Measurements from ENCODE around the gene PFDN4.
"Not testable (repeated sequence)": the region's sequence is repeated elsewhere in the genome, so short reads cannot be mapped to it uniquely, and the experiment has no call there.

PFDN4 gene

DNA sequence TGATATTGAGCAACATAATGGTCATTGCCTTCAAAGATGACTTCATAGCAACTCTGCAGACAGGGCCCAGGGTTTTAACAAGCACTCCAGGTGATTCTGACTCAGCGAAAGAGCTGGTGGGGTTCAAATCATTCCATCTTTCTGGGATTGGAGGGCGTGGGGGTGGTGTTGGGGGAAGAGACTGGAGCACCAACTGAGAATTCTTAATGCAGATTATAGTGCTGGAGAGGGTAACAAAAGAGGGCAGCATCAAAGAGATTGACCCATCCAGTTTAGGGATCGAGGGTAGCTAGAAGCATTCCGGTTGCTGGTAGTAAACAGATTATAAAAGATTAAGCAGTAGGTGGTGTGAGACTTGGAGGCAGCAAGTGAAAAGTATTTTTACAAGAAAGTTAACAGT, 15.9 kb downstream of the PFDN4 start:
- no peak for DNase-seq (ENCODE audit: low spot score)

DNA sequence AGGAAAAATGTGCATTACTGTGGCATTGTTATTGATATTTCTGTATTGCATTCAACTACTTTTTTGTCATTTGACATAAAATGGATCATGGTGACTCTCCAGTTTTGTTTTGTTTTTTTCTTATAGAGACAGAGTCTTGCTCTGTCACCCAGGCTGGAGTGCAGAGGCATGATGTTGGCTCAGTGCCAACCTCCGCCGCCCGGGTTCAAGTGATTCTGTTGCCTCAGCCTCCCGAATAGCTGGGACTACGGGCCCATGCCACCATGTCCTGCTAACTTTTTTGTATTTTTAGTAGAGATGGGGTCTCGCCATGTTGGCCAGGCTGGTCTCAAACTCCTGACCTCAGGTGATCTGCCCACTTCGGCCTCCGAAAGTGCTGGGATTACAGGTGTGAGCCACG, 16.8 kb downstream of the PFDN4 start:
- not testable (repeated sequence) for DNase-seq (ENCODE audit: low spot score)

GRCh38 chr20:54227241-54227640, 19.4 kb downstream of the PFDN4 start:
- DNase-seq (ENCODE audit: low spot score): no peak

DNA sequence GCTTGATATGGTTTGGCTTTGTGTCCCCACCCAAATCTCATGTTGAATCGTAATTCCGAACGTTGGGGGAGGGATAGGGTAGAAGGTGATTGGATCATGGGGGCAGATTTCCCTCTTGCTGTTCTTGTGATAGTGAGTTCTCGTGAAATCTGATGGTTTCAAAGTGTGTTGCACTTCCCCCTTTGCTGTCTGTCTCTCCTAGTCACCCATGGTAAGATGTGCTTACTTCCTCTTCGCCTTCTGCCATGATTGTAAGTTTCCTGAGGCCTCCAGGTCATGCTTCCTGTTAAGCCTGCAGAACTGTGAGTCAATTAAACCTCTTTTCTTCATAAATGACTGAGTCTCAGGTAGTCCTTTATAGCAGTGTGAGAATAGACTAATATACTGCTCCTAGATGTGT, 19.9 kb downstream of the PFDN4 start:
- DNase-seq (ENCODE audit: low spot score): no peak

DNA sequence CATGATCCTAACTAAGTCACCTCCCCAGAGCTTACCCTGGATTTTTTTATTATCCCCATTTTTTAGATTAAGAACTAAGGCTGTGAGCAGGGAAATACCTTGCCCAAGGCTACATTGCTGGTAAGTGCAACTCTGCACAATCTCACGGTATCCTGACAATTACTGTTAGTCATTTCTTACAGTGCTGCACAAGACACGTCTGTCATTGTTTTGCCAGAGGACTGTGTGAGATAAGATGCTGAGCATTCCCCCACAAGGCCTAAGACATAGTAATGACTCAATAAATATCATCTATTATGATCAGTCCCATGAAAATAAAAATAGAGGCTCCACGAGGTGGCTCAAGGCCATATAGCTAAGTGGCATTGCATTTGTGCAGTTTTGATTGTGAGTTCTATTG, 21.0 kb downstream of the PFDN4 start:
- DNase-seq (ENCODE audit: low spot score): no peak

- no peak for DNase-seq (ENCODE audit: low spot score)
Measured at GRCh38 chr20:54229566-54230160, 21.8 kb downstream of the PFDN4 start.

DNA sequence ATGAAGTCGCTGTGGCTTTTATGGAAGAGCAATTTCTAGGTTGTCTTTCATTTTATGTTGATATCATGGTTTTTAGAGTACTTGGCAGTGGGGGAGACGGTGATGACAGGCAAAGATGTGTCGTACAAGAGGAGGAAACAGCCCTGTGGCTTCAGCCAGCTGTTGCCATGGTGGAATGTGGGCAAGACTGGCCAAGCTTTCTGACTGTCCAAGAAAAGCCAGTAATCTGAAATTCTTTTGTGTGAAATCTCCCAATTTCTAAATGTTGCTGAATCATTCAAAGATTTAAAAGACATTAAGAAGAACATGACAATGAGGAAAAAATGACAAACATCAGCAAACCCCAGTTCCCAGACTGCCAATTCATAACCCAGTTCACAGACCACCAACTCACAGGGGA, 23.1 kb downstream of the PFDN4 start:
- no peak for DNase-seq (ENCODE audit: low spot score)

DNA sequence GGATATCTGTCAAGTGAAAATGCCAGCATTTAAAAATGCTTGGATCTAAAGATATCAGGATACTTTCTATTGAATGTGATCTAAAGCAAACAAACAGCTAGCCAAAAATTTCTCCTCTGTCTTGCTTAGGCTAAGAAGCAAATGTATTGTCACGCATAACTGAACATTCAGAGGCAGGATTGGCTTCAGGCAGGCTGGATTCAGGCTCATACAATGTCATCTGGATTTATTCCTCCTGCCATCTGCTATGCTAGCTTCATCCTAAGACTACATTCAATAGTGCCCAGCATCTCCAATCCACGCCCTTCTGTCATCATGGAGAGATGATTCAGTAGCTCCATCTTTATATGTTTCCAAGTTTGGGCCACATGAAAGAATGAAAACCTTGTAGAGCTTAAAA, 27.1 kb downstream of the PFDN4 start:
- DNase-seq (ENCODE audit: low spot score): no peak

DNA sequence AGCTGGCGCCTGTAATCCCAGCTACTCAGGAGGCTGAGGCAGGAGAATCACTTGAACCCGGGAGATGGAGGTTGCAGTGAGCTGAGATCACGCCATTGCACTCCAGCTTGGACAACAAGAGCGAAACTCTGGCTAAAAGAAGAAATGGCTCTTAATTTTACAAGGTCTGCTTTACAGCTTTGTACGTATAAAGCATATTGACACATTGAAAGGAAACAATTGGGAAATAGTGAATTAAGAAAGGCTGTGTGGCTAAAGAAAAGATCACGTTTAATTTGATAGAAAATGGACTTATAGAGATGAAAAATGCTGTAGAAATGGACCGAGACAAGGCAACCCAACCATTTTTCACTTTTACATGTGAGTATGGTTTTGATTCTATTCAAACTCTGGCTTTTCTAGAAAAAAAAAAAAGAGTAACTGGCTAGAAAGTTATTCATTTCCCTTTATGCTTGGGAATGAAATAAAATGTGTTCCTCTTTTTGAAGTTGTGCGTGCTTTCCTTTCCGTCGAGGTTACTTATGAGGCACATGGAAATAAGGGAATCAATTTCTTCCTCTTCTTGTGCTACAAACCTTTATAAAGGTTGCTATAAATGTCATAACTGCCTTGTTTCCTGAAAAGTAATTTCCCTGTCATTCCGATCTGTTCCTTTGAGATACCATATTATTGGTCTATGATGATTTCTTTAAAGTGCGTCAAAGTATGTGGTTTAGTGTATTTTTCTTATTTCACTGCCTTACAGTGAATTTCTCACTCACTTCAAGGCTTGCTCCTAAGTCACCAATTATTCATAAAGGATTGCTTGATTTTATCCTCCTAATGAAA, 29.4 kb downstream of the PFDN4 start:
- DNase-seq (ENCODE audit: low spot score): no peak

DNA sequence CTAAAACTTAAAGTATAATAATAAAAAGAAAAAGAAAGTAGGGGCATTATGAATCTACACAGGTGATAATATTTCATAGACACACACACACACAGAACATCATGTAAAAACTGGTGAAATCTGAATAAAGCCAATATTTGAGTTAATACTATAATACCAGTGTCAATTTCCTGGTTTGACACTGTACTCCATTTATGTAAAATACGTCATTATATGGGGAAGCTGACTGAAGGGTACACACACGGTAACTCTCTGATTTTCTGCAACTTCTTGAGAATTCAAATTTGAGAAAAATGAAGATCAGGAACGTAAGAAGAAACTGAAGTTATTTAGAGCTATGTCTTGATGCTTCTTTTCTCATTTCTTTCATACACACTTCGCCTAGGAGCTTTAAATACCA, 36.2 kb downstream of the PFDN4 start:
- no peak for DNase-seq (ENCODE audit: low spot score)

GRCh38 chr20:54248705-54249104, 40.8 kb downstream of the PFDN4 start:
- not testable (repeated sequence) for DNase-seq (ENCODE audit: low spot score)

DNA sequence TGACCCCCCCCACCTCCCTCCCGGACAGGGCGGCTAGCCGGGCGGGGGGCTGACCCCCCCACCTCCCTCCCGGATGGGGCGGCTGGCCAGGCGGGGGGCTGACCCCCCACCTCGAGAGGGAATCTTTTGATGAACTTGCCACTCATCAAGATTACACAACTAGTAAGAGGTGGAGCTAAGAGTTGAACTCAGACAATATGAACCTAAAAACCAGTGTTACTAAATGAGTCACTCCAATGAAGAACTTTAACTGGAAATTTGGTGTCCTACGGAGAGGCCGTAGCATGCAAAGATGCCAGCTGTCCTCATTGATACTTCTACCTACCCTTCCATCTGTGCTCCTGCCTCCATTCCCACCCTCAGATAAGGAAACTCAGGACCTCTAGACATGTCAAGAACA, 42.8 kb downstream of the PFDN4 start:
- DNase-seq (ENCODE audit: low spot score): no peak

GRCh38 chr20:54251096-54251495, 43.2 kb downstream of the PFDN4 start:
- DNase-seq (ENCODE audit: low spot score): no peak

- no peak for DNase-seq (ENCODE audit: low spot score)
Measured at GRCh38 chr20:54254596-54254995, 46.7 kb downstream of the PFDN4 start.

DNA sequence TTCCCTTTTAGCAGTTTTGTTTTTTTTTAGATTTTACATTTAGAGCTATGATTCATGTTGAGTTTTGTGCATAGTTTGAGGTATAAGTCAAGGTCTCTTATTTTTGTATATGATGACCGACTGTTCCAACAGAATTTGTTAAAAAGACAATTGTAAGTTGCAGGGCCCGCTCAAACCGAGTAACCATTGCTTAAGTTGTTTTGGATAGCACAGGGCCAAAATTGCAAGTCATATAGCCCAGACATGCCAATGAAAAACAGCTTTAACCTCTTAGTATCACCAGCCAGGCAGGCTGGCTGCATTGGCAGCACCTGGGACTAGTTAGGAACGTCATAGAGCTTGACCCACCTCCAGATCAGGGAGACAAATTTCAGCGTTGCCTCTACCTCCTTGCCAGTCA, 47.3 kb downstream of the PFDN4 start:
- no peak for DNase-seq (ENCODE audit: low spot score)

DNA sequence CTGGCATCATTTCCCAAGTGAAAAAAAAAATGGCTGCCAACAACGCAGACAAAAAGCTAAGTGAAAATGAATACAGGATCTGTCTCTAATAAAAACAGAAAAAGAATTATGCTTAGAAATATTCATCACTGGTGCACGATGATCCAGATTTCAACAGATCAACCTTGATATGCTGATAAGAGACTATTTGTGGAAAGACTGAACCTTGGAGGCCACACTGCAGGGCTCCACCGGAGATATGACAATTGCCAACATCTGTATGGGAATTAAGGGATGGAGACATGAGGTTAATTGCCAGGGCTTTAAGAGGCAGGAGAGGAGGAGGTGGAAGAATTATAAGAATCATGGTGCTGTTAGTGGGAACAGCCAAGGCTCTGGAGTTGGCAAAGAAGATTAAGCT, 48.3 kb downstream of the PFDN4 start:
- DNase-seq (ENCODE audit: low spot score): no peak

DNA sequence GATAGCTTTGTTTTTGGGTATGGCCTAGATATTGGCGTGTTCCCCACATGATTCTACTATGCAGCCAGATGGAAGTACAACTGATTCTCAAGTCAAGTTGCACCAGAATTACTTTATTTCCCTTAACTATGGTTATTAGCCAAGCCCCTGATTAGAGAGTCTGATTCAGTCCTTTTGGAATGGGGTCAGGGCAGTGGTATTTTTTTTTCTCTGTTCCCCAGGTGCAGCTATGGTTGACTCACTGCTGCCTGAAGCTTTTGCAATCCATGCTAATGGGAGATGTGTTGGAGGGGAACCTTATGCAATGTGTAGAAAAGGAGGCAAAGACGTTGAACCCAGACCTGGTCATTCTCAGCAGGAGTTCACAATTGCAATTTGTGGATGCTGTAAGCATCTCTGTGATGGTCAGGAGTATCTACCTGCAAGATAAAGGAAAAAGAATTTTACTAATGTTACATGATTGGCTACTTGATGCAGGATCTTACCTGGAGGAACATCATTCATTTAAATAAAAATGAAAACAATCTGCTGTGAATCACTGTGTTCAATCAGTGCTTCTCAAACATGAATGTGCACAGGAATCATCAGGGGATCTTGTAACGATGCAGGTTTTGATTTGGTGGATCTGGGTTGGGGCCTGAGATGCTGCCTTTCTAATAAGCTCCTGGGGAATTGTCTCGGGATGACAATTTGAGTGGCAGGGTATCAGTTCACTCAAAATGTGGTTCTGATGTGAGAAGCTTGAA, 49.4 kb downstream of the PFDN4 start:
- DNase-seq (ENCODE audit: low spot score): no peak

- no peak for DNase-seq (ENCODE audit: low spot score)
Measured at GRCh38 chr20:54260116-54260515, 52.2 kb downstream of the PFDN4 start.

- no peak for DNase-seq (ENCODE audit: low spot score)
Measured at GRCh38 chr20:54262671-54263070, 54.8 kb downstream of the PFDN4 start.

- DNase-seq (ENCODE audit: low spot score): no peak
Measured at GRCh38 chr20:54263116-54263690, 55.3 kb downstream of the PFDN4 start.

GRCh38 chr20:54265791-54266190, 57.9 kb downstream of the PFDN4 start:
- not testable (repeated sequence) for DNase-seq (ENCODE audit: low spot score)

DNA sequence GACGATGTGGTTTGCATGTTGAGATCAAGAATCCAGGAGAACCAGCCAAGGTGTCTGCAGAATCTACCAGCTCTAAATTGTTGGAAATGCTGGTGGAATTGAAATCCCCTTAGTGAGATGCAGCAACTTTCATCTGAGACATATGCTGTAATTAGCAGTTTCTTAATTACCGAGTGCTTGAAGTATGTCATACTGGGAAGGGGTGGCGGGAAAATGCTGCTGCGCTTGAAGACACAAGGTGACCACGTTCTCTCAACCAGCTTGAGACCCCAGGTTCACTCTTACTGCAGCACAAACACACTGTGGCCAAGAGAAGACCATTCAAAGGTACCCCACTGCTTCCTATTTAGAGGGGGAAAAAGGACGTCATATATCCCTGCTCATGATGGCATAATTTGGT, 59.0 kb downstream of the PFDN4 start:
- DNase-seq (ENCODE audit: low spot score): no peak

DNA sequence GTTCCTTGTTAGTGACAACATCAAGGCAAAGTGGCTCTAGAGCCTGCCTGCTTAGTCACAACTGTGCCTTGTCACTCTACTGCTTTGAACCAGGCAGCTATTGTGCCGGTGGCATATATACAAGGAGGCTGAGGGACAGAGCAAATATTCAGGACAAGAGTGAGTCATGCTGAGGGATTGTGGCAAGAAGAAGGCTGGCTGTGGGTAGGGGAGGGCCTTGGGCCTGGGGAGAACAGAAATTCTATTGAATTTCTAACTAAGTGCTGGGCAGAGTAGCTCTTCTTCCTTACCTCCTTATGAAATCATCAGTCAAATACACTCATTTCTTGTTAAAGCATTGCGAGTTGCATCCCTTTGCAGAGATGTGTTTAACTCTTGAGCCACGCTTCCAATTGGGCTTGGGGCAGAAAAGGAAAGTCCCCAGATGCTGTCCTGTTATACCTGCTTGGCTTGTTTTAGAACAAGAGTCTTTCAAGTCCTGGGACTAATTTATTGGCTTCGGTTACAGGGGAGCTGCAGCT, 59.7 kb downstream of the PFDN4 start:
- DNase-seq (ENCODE audit: low spot score): no peak
